Fibroblast of skin of right biceps (primary cell): ENCODE measurements around the gene MAP3K3.
"Not testable (repeated sequence)": the region's sequence is repeated elsewhere in the genome, so short reads cannot be mapped to it uniquely, and the experiment has no call there.

Experiments used
- DNase-seq: peaks from one replicate; pipeline ENCODE4 v3.0.0-alpha.2; 2013

Gene MAP3K3

DNA sequence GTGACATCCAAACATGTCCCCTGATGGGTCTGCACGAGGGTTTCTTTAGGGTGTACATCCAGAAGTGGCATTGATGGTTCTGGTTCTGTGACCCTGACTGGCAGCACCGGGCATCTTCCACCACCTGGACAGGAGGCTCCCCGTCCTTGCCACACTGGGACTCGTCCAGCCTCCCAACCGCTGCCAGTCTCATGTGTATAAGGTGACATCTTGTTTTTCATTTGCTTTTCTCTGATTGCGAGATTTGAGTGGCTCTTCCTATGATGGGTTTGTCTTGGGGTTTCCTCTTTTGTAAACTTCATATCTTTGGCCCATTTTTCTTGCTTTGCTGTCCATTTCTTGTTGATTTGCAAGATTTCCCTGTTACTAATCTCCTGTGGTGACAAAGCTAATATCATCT, 86.9 kb downstream of the MAP3K3 start:
- no peak for DNase-seq

DNA sequence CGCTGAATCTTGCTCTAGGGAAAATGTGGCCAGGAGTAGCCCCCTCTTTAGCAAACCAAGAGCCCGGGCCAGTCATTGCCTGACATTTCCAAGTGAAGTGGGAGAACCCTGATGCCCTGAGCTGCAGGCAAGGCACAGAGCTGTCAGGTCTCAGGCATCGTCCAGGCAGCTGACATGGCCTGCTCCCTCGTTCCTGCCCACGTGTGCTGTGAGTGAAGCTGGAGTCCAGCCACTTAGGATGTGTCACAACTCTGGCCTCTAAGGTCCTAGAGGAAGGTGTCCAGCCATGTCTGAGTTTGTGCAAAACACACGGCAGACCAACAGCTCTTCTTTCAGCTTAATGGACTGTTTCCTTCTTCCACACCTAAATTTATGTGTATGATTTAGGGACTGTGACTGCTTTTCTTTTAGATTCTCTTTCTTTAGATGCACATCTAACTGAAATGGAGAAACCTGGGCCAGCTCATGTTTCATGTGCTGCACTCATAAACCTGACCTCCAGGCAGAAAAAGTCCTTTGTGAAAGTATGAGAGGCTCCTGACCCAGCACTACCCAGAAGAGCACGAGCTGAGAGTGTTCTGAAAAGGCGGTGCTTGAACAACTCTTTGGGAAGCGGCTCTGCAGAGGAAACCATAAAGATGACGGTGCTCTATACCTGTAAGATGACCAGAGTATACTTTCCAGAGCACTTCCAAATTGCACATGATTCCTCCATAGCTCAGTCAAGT, 92.5 kb downstream of the MAP3K3 start:
- no peak for DNase-seq

DNA sequence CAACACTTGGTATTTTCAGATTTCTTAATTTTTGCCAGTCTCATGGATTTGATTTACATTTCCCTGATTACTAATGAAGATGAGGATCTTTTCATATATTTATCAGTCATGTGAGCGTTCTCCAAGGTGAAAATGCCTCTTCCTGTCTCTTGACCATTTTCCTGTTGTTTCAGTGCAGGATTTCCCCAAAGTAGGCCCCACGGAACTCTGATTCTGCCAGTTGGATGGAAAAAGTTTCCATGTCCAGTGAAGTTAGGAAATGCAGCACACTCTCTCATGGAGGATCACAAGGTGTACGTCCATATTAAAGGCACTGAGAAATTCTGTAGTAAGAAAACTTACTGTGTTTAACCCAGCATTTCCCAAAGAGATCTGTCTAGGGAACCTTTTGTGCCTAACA, 94.2 kb downstream of the MAP3K3 start:
- DNase-seq: no peak

DNA sequence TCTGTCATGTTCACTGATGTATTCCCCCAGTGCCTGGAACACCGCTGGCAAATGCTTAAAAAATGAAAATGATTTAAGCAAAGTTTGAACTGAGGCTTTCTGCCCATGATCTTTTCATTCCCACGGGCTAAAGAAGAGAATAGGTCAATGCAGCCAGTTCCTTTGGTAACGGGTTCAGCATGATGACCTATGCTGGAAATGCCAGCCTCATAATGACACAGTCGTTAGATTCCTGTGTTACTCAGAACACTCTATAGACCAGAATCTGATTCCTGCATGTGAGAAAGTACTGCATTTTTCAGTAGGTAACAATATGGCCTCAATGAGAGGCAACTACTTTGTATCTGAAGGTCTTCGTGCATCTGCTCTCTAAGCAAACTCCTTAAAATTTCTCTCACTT, 96.8 kb downstream of the MAP3K3 start:
- DNase-seq: no peak

DNA sequence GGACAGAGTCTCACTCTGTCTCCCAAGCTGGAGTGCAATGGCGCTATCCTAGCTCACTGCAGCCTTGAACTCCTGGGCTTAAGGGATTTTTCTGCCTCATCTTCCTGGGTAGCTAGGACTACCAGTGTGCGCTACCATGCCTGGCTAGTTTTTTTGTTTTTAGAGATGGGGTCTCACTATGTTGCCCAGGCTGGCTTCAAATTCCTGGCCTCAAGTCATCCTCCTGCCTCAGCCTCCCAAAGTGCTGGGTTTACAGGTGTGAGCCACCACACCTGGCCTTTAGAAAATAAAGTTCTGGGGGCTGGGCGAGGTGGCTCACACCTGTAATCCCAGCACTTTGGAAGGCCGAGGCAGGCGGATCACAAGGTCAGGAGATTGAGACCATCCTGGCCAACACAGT, 98.0 kb downstream of the MAP3K3 start:
- DNase-seq: not testable (repeated sequence)

DNA sequence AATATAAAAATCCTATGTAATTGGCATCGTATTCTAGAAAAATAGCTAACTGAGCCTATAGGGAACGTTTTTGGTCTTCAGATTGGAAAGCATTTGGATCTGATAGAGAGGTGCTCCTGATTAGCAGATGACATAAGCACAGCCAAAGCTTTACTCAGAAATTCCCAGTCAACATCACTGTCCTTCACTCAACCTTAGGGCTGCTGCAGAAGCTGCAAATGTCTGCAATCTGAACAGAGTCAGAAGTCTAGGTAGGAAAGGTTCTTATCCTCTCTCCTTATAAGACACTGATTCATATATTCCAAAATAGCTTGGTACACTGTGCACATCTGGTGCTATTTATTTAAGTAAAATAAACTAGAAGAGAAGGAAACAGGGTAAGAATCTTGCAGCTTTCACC, 100.2 kb downstream of the MAP3K3 start:
- no peak for DNase-seq

DNA sequence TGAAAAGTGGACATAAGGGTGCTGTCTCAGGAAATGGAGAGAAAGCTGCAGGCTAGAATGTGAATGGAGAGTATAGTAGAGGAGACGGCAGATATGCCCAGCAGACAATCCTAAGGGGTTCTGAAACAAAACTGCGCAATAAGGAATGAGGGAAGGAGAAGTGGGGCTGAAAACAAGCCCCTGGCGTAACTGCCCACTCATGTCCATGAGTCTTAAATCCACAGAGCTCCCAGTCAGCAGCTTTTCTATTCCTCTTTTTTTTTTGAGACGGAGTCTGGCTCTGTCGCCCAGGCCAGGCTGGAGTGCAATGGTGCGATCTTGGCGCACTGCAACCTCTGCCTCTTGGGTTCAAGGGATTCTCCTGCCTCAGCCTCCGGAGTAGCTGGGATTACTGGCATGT, 113.5 kb downstream of the MAP3K3 start:
- no peak for DNase-seq

DNA sequence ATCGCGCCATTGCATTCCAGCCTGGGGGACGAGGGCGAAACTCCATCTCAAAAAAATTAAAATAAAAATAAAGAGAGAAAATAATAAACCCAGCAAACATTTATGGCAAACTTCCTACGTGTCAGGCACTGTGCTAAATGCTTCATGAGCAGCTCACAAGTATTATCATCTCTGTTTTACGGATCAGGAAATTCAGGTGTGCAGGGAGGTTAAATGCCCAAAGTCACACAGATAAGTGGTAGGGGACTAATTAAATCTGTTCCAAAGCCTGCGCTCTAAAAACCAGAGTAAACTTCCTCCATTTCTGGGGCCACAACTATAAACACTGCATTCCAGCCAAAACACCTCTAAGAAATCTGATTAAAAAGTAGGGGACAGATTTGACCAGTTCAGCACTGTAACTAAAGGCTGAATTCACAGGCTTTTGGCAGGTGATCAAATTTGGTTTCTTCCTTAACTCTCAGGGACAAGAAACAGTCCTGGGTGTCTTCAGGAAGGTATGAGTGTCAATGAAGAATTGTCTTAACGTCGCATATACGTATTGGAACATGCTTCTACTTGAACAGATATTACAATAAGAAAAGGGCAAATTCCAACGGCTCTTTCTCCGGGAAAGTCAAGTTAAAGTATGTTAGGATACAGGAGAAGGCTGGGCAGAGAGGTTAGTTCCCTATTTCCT, 118.4 kb downstream of the MAP3K3 start:
- no peak for DNase-seq

DNA sequence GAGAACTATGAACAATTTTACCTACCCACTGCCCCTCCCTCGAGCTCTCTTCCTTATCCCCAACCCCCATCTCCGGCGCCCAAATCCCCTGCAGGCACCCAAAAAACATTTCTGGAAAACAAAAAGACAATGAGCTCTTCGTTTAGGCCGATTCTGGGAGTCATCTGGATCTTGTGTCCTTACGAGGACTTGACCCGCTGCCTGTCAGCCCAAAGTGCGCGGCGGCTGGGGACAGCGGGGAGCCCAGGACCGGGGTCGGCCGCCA, 118.9 kb downstream of the MAP3K3 start:
- DNase-seq: no peak

DNA sequence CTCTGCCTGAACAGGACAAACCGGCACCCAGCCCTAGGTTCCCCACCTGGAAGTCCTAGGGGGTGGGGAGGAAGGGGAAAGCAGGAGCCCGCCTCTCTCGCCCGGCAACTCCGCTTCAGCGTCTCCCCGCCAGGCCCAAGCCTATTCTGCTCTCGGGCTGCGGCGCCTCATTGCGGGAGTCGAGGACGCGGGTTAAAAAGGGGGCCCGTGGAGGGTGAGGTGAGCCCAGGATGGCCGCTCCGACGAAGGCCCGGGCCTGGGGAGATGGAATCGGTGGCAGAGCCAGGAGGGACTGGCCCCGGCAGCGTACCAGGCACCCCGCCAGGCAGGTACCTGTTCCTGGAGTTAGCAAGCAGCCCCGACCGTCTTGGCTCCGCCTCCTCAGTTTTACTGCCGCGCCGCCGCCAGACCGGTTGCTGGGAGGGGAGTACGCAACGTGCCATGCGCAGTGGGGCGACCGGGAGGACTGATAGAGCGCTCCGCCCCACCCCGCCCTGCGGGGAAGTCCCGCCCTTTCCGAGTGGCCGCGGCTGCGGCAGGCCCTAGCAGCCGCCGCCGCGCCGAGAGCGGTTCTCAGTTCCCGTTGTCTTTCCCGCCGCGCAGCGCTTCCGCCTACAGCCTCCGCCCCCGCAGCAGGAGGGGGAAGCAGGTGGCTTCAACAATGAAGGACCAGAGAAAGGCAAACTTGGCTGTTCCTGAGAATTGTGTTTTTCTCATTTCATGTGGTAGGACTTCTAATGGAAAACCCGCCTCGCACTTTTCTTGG, 119.4 kb downstream of the MAP3K3 start, which contains the start of gene STRADA:
Gene STRADA, minus strand, starts transcription at position 392 of the 766 bp plus-strand sequence. CDS start 13,430 bp downstream, outside the sequence.
- peak; percentile 96 for DNase-seq
